DND-41 (cell line): ENCODE results near the gene GRIK4.

Experiments used
- ATAC-seq: fragments of 200-7000 bp; cut with Tn5 transposase; 3 replicates; pipeline ENCODE4 v1.9.1; 2021; ENCODE audit warnings: low read depth; ENCODE audit not compliant: insufficient read depth
- DNase-seq: peaks from one replicate; pipeline ENCODE4 v3.0.0-alpha.2; 2020
- H2AFZ ChIP-seq: 2 replicates; pipeline ENCODE4 v1.6.0; 2012; ENCODE audit warnings: low read depth, low read length
- H3K27ac ChIP-seq: 2 replicates; pipeline ENCODE4 v1.5.1; 2012; ENCODE audit warnings: low read length, inconsistent platforms
- H3K27me3 ChIP-seq: fragments of 200-600 bp; sonication (generic); 2 replicates; pipeline ENCODE4 v1.6.0; 2012; ENCODE audit warnings: low read length, mild to moderate bottlenecking, inconsistent platforms; ENCODE audit not compliant: insufficient read depth, poor library complexity
- H3K36me3 ChIP-seq: 2 replicates; pipeline ENCODE4 v1.5.1; 2012; ENCODE audit warnings: low read length, inconsistent platforms; ENCODE audit not compliant: insufficient read depth
- H3K4me1 ChIP-seq: 2 replicates; pipeline ENCODE4 v1.5.1; 2012; ENCODE audit warnings: mild to moderate bottlenecking, low read length; ENCODE audit not compliant: insufficient read depth
- H3K4me2 ChIP-seq: 2 replicates; pipeline ENCODE4 v1.6.0; 2012; ENCODE audit warnings: mild to moderate bottlenecking, moderate library complexity, low read length, inconsistent platforms; ENCODE audit not compliant: insufficient read depth
- H3K4me3 ChIP-seq, 2 experiments: fragments of 200-600 bp in 1 of 2; shearing (Covaris generic) in 1 of 2; 2 replicates each; pipeline ENCODE4 v1.5.1; 2012 to 2016; ENCODE audit warnings: inconsistent platforms in 2 of 2, low read length in 2 of 2, mild to moderate bottlenecking in 2 of 2, low read depth in 1 of 2, moderate library complexity in 1 of 2
- H3K79me2 ChIP-seq: 2 replicates; pipeline ENCODE4 v1.6.0; 2012; ENCODE audit warnings: low read length, inconsistent platforms; ENCODE audit not compliant: insufficient read depth
- H3K9ac ChIP-seq: 2 replicates; pipeline ENCODE4 v1.6.0; 2012; ENCODE audit warnings: low read depth, mild to moderate bottlenecking, inconsistent platforms, low read length, moderate library complexity
- H3K9me3 ChIP-seq: 2 replicates; pipeline ENCODE4 v1.5.1; 2012; ENCODE audit warnings: low read length, moderate library complexity, mild to moderate bottlenecking, inconsistent platforms; ENCODE audit not compliant: insufficient read depth, severe bottlenecking
- H4K20me1 ChIP-seq: 2 replicates; pipeline ENCODE4 v1.6.0; 2012; ENCODE audit warnings: low read length; ENCODE audit not compliant: insufficient read depth
- CTCF ChIP-seq: IDR thresholded peaks from 2 replicates; pipeline ENCODE4 v1.5.1; 2012; ENCODE audit warnings: borderline replicate concordance, low read length, moderate library complexity, mild to moderate bottlenecking; ENCODE audit not compliant: poor library complexity, severe bottlenecking; ENCODE audit errors: extremely low read depth
- EZH2 ChIP-seq: IDR thresholded peaks from 3 replicates; pipeline ENCODE4 v1.6.1; 2012; ENCODE audit warnings: borderline replicate concordance, low read depth, mild to moderate bottlenecking, moderate library complexity, low read length, inconsistent platforms; ENCODE audit not compliant: severe bottlenecking

GRIK4 gene

GRCh38 chr11:120696597-120697218 lies 185.2 kb downstream of the GRIK4 start:
- H3K27ac ChIP-seq, result no peak overlapping the region
- DNase-seq (no peak), ATAC-seq (no peak)
- TF ChIP-seq EZH2 (no peak), CTCF (peak; percentile 30)
- H3K9me3 ChIP-seq, result no peaks in the 10 kb centered on the region
- H4K20me1 ChIP-seq, result 0 out of 2 replicates have a peak, but pooled peaks cover 5% of the 10 kb centered on the region
- H3K4me3 ChIP-seq, result no peak overlapping the region
- H3K9ac ChIP-seq, result no peak overlapping the region
- H2AFZ ChIP-seq, result no peak overlapping the region
- H3K4me2 ChIP-seq, result no peak overlapping the region
- H3K36me3 ChIP-seq, result no peaks in the 10 kb centered on the region
- H3K79me2 ChIP-seq, result no peaks in the 10 kb centered on the region
- H3K27me3 ChIP-seq, result peaks cover 7% of the 10 kb centered on the region
- H3K4me1 ChIP-seq, result no peaks in the 10 kb centered on the region

- H3K9ac ChIP-seq, result no peak overlapping the region
- no peak overlapping the region for H2AFZ ChIP-seq
- H3K27ac ChIP-seq, result no peak overlapping the region
- no peaks in the 10 kb centered on the region for H3K79me2 ChIP-seq
- no peak overlapping the region for H3K4me3 ChIP-seq
- H3K4me1 ChIP-seq, result no peaks in the 10 kb centered on the region
- no peak for ATAC-seq
- H3K4me2 ChIP-seq, result no peak overlapping the region
- H3K9me3 ChIP-seq, result no peaks in the 10 kb centered on the region
- H4K20me1 ChIP-seq, result 0 out of 2 replicates have a peak, but pooled peaks cover 5% of the 10 kb centered on the region
- no peak for TF ChIP-seq EZH2
- DNase-seq, result no peak
- H3K27me3 ChIP-seq, result peaks cover 7% of the 10 kb centered on the region
- H3K36me3 ChIP-seq, result no peaks in the 10 kb centered on the region
These were observed 187.4 kb downstream of the GRIK4 start for GRCh38 chr11:120698918-120699317.

- H3K79me2 ChIP-seq, result no peaks in the 10 kb centered on the region
- no peak overlapping the region for H2AFZ ChIP-seq
- peaks cover under 1% of the 10 kb centered on the region for H3K9me3 ChIP-seq
- peaks cover 7% of the 10 kb centered on the region for H3K27me3 ChIP-seq
- H3K36me3 ChIP-seq, result no peaks in the 10 kb centered on the region
- no peak overlapping the region for H3K27ac ChIP-seq
- H3K4me1 ChIP-seq, result no peaks in the 10 kb centered on the region
- ATAC-seq (no peak), DNase-seq (no peak)
- H3K9ac ChIP-seq, result no peak overlapping the region
- no peak for TF ChIP-seq EZH2
- no peak for TF ChIP-seq CTCF
- H4K20me1 ChIP-seq, result 0 out of 2 replicates have a peak, but pooled peaks cover 2% of the 10 kb centered on the region
- no peak overlapping the region for H3K4me3 ChIP-seq
- H3K4me2 ChIP-seq, result no peak overlapping the region
These were observed 191.1 kb downstream of the GRIK4 start for GRCh38 chr11:120702656-120703055.

GRCh38 chr11:120703358-120704152 lies 192.0 kb downstream of the GRIK4 start:
- TF ChIP-seq EZH2, result no peak
- no peak for TF ChIP-seq CTCF
- ATAC-seq, result no peak
- 0 out of 2 replicates have a peak, but pooled peaks cover 2% of the 10 kb centered on the region for H4K20me1 ChIP-seq
- no peaks in the 10 kb centered on the region for H3K36me3 ChIP-seq
- H3K27me3 ChIP-seq, result peaks cover 9% of the 10 kb centered on the region
- H3K9ac ChIP-seq, result no peak overlapping the region
- no peaks in the 10 kb centered on the region for H3K4me1 ChIP-seq
- peaks cover 2% of the 10 kb centered on the region for H3K9me3 ChIP-seq
- H3K4me3 ChIP-seq, result no peak overlapping the region
- no peak overlapping the region for H3K27ac ChIP-seq
- no peak overlapping the region for H3K4me2 ChIP-seq
- no peaks in the 10 kb centered on the region for H3K79me2 ChIP-seq
- H2AFZ ChIP-seq, result no peak overlapping the region
- DNase-seq, result no peak
